Measurements from ENCODE around the gene ZBED5. TPM values are rescaled to one million over a fixed set of nuclear protein-coding genes. Genes with fewer than 3 reads are reported as not detected.

ZBED5 gene
- total RNA-seq, 4 donors from 2014 or later: 24.6 to 82.7 (median 61.0) TPM

GRCh38 chr11:10847960-10848860 lies 9.6 kb downstream of the ZBED5 start:
- no peaks in the 10 kb centered on the region for H3K4me1 ChIP-seq
- no peaks in the 10 kb centered on the region for H3K27me3 ChIP-seq
- no peaks in the 10 kb centered on the region for H3K9me3 ChIP-seq
- TF ChIP-seq POLR2A (IDR thresholded peaks at IDR 0.05) (no peak), CTCF (IDR thresholded peaks at IDR 0.05) (no peak)
- H3K27ac ChIP-seq: no peak overlapping the region
- no peak for DNase-seq
- no peak overlapping the region for H3K4me3 ChIP-seq
- intact Hi-C loops (cut with DNase I; ENCODE audit: low total_unique reads): no loop called here
- H3K36me3 ChIP-seq: no peaks in the 10 kb centered on the region

GRCh38 chr11:10846660-10847059 lies 11.2 kb downstream of the ZBED5 start:
- intact Hi-C loops (cut with DNase I; ENCODE audit: low total_unique reads): no loop called here
- H3K27ac ChIP-seq: no peak overlapping the region

GRCh38 chr11:10845589-10845988 lies 12.3 kb downstream of the ZBED5 start:
- no peaks in the 10 kb centered on the region for H3K9me3 ChIP-seq
- no peak overlapping the region for H3K4me3 ChIP-seq
- H3K36me3 ChIP-seq: no peaks in the 10 kb centered on the region
- no peak overlapping the region for H3K27ac ChIP-seq
- no peak for DNase-seq
- intact Hi-C loops (cut with DNase I; ENCODE audit: low total_unique reads): no loop called here
- no peaks in the 10 kb centered on the region for H3K4me1 ChIP-seq
- H3K27me3 ChIP-seq: no peaks in the 10 kb centered on the region
- TF ChIP-seq CTCF (IDR thresholded peaks at IDR 0.05): no peak
- TF ChIP-seq POLR2A (IDR thresholded peaks at IDR 0.05): no peak

More at GRCh38 chr11:10846660-10847059, 11.2 kb downstream of the ZBED5 start:
- TF ChIP-seq CTCF (IDR thresholded peaks at IDR 0.05): no peak
- TF ChIP-seq POLR2A (IDR thresholded peaks at IDR 0.05): no peak
- no peak for DNase-seq
- H3K27me3 ChIP-seq: no peaks in the 10 kb centered on the region
- no peak overlapping the region for H3K4me3 ChIP-seq
- H3K9me3 ChIP-seq: no peaks in the 10 kb centered on the region
- no peaks in the 10 kb centered on the region for H3K4me1 ChIP-seq
- no peaks in the 10 kb centered on the region for H3K36me3 ChIP-seq

GRCh38 chr11:10844796-10845195 lies 13.1 kb downstream of the ZBED5 start:
- Histone ChIP-seq H3K36me3 (no peaks in the 10 kb centered on the region), H3K27ac (no peak overlapping the region), H3K4me1 (no peaks in the 10 kb centered on the region), H3K4me3 (no peak overlapping the region), H3K27me3 (no peaks in the 10 kb centered on the region), H3K9me3 (no peaks in the 10 kb centered on the region)
- TF ChIP-seq POLR2A (IDR thresholded peaks at IDR 0.05): no peak
- TF ChIP-seq CTCF (IDR thresholded peaks at IDR 0.05): no peak
- no peak for DNase-seq
- intact Hi-C loops (cut with DNase I; ENCODE audit: low total_unique reads): no loop called here

GRCh38 chr11:10844356-10844755 lies 13.5 kb downstream of the ZBED5 start:
- H3K36me3 ChIP-seq: no peaks in the 10 kb centered on the region
- no peak for DNase-seq
- intact Hi-C loops (cut with DNase I; ENCODE audit: low total_unique reads): no loop called here
- no peak overlapping the region for H3K27ac ChIP-seq
- no peaks in the 10 kb centered on the region for H3K27me3 ChIP-seq
- no peaks in the 10 kb centered on the region for H3K9me3 ChIP-seq
- TF ChIP-seq POLR2A (IDR thresholded peaks at IDR 0.05) (no peak), CTCF (IDR thresholded peaks at IDR 0.05) (no peak)
- H3K4me3 ChIP-seq: no peak overlapping the region
- H3K4me1 ChIP-seq: no peaks in the 10 kb centered on the region
